ENCODE measurements around the gene MLXIP. TPM values are rescaled to one million over a fixed set of nuclear protein-coding genes. Genes with fewer than 3 reads are reported as not detected.

MLXIP gene
- total and polyA plus RNA-seq, 2 of the 4 experiments (the other 2 are of a cell fraction): 2.7 to 10.8 TPM

- ChIA-PET CTCF (no interaction called here), POLR2A (ENCODE audit: unreplicated experiment) (no interaction called here)
- no peak overlapping the region for H3K4me3 ChIP-seq (ENCODE audit: insufficient read depth, low read depth, low read length)
- no peaks in the 10 kb centered on the region for H3K27me3 ChIP-seq (ENCODE audit: control insufficient read depth, insufficient read depth, low read length)
- H3K14ac ChIP-seq (replicated peaks; ENCODE audit: low read depth, low read length): no peak overlapping the region
- no peaks in the 10 kb centered on the region for H3K79me1 ChIP-seq (ENCODE audit: low read depth in 1 of 2, low read length in 2 of 2)
- H3K9me3 ChIP-seq (ENCODE audit: control insufficient read depth, insufficient read depth, low read length): no peaks in the 10 kb centered on the region
- in situ Hi-C loops (cut with MboI; ENCODE audit: low sequenced_read_pairs) (no loop called here), dilution Hi-C loops (cut with HindIII; ENCODE audit: low sequenced_read_pairs, unreplicated experiment) (no loop called here), intact Hi-C loops (cut with micrococcal nuclease) (no loop called here)
- H2AK9ac ChIP-seq (replicated peaks; ENCODE audit: low read depth, low read length, poor library complexity): no peak overlapping the region
- no peak overlapping the region for H2BK5ac ChIP-seq (ENCODE audit: low read depth, low read length, poor library complexity, severe bottlenecking)
- H4K91ac ChIP-seq (ENCODE audit: insufficient read depth, low read depth, low read length): no peak overlapping the region
- WGBS, 2 experiments (ENCODE audit: extremely low coverage in 2 of 2, insufficient read length in 1 of 2): 80% methylated on average over 3 of the region's 21 CpGs; no CpG with 5 or more reads in 1 of the 2 experiments
- peaks cover 56% of the 10 kb centered on the region for H3K36me3 ChIP-seq (ENCODE audit: control insufficient read depth, insufficient read depth, low read length)
- H3K27ac ChIP-seq (ENCODE audit: insufficient read depth, low read length): no peak overlapping the region
- no peak overlapping the region for H3K4me2 ChIP-seq (ENCODE audit: low read depth, low read length)
- no peak overlapping the region for H4K5ac ChIP-seq (ENCODE audit: low read depth, low read length)
- H2BK20ac ChIP-seq (ENCODE audit: low read depth, low read length): no peak overlapping the region
- H3K4ac ChIP-seq (ENCODE audit: low read depth, low read length): no peak overlapping the region; the same call in 1 of the 2 replicates
- H2AK5ac ChIP-seq (ENCODE audit: low read depth, low read length): no peak overlapping the region
- H3K9me1 ChIP-seq (ENCODE audit: insufficient read depth, low read length): peaks cover 3% of the 10 kb centered on the region; the same call in 1 of the 2 replicates
- no peak overlapping the region for H3K9ac ChIP-seq (ENCODE audit: low read depth, low read length)
- no peak overlapping the region for H3K18ac ChIP-seq (ENCODE audit: low read depth, low read length)
- H2BK120ac ChIP-seq (ENCODE audit: low read depth, low read length): no peak overlapping the region
- no TSS peak for BruUV-seq (replicated peaks)
- H3K4me1 ChIP-seq (ENCODE audit: control insufficient read depth, insufficient read depth, low read length): no peaks in the 10 kb centered on the region
- DNase-seq: no peak
- ATAC-seq (ENCODE audit: low read depth): no peak
- no peak overlapping the region for H4K8ac ChIP-seq (ENCODE audit: low read depth in 2 of 2, low read length in 2 of 2)
- no peak overlapping the region for H2BK15ac ChIP-seq (ENCODE audit: low read depth, low read length)
- no peak overlapping the region for H3K56ac ChIP-seq (ENCODE audit: extremely low read depth, insufficient read depth, low read length)
- no peak overlapping the region for H2AFZ ChIP-seq (replicated peaks; ENCODE audit: low read length, poor library complexity)
- H3K23ac ChIP-seq (ENCODE audit: low read depth, low read length): no peak overlapping the region
- TF ChIP-seq POLR2A (IDR thresholded peaks at IDR 0.05; ENCODE audit: low read depth, low read length): no peak
- no peak for TF ChIP-seq RAD21 (IDR thresholded peaks at IDR 0.05; ENCODE audit: low read length)
- no peak for TF ChIP-seq MAZ (IDR thresholded peaks at IDR 0.05; ENCODE audit: borderline replicate concordance, low read depth, low read length)
- no peak for TF ChIP-seq FOS (IDR thresholded peaks at IDR 0.05; ENCODE audit: low read depth, low read length)
- no peak for TF ChIP-seq MAFK (IDR thresholded peaks at IDR 0.05; ENCODE audit: low read depth, low read length)
- TF ChIP-seq RFX5 (IDR thresholded peaks at IDR 0.05; ENCODE audit: low read depth, low read length): no peak
- TF ChIP-seq RCOR1 (IDR thresholded peaks at IDR 0.05; ENCODE audit: insufficient replicate concordance, low read length): no peak
- TF ChIP-seq NFE2L2 (IDR thresholded peaks at IDR 0.05; ENCODE audit: low read depth, low read length): no peak
- no peak for TF ChIP-seq USF2 (IDR thresholded peaks at IDR 0.05; ENCODE audit: low read depth, low read length)
- TF ChIP-seq BHLHE40 (IDR thresholded peaks at IDR 0.05; ENCODE audit: low read depth, low read length): no peak
- no peak for TF ChIP-seq CHD1 (IDR thresholded peaks at IDR 0.05; ENCODE audit: low read depth, low read length)
- H4K20me1 ChIP-seq (ENCODE audit: insufficient read depth, low read length): no peaks in the 10 kb centered on the region
These were observed 63.6 kb downstream of the MLXIP start for GRCh38 chr12:122141911-122142725.

Data from IMR-90 (cell line).